Spleen (tissue), 7 donors: ENCODE results near the gene KCMF1.

Source experiments
- CTCF ChIP-seq, 11 experiments: fragments of 200-600 bp in 7 of 11; fragments of 450-650 bp in 4 of 11; sonication (generic) in 4 of 11; IDR thresholded peaks in 8 of 11; conservative IDR thresholded peaks in 3 of 11; 1 replicate in 7 of 11; 2 replicates in 4 of 11; pipeline versions ENCODE4 v1.4.0 to v1.8.0; 2016 to 2021; ENCODE audit warnings: antibody characterized with exemption in 11 of 11, inconsistent platforms in 4 of 11, mild to moderate bottlenecking in 1 of 11
- POLR2A ChIP-seq, 3 donors: fragments of 450-650 bp; IDR thresholded peaks; one replicate each; pipeline ENCODE4 v1.5.1; 2017; ENCODE audit warnings: antibody characterized with exemption in 3 of 3, mild to moderate bottlenecking in 1 of 3
- donor health status: DM: no; HTN: no; CAD: no; lungs with moderate emphysema.
- donor health status: DM: no; HTN: no; CAD: no.
- donor health status: DM: no; HTN: no; CAD: no.

- TF ChIP-seq CTCF (IDR thresholded peaks at IDR 0.05 in 8 of 11, conservative IDR thresholded peaks at IDR 0.05 in 3 of 11) = no peak
- no peak for TF ChIP-seq POLR2A (IDR thresholded peaks at IDR 0.05)
Observed at GRCh38 chr2:84939426-84940087, 31.4 kb upstream of the KCMF1 start.
